ENCODE results near the gene MUL1.

MUL1 gene

GRCh38 chr1:20494609-20495311, 13.2 kb downstream of the MUL1 start:
- H3K4me3 ChIP-seq (ENCODE audit: low read depth, low read length), result peak overlapping the region; percentile 7
- H3K27ac ChIP-seq (ENCODE audit: low read depth, low read length), result peak overlapping the region; percentile 90
- no peaks in the 10 kb centered on the region for H3K36me3 ChIP-seq (ENCODE audit: insufficient read depth, low read length)
- peaks cover 34% of the 10 kb centered on the region for H3K4me1 ChIP-seq (ENCODE audit: control insufficient read depth, insufficient read depth, low read length, unreplicated experiment)
- H2AFZ ChIP-seq (ENCODE audit: low read length, unreplicated experiment), result no peak overlapping the region
- no peaks in the 10 kb centered on the region for H3K27me3 ChIP-seq (ENCODE audit: insufficient read depth, low read length)
- no peaks in the 10 kb centered on the region for H3K79me2 ChIP-seq (ENCODE audit: control insufficient read depth, insufficient read depth, low read length, unreplicated experiment)

- H3K27me3 ChIP-seq (ENCODE audit: insufficient read depth, low read length), result no peaks in the 10 kb centered on the region
- peak overlapping the region; percentile 14 for H2AFZ ChIP-seq (ENCODE audit: low read length, unreplicated experiment)
- H3K79me2 ChIP-seq (ENCODE audit: control insufficient read depth, insufficient read depth, low read length, unreplicated experiment), result no peaks in the 10 kb centered on the region
- peak overlapping the region; percentile 90 for H3K27ac ChIP-seq (ENCODE audit: low read depth, low read length)
- H3K36me3 ChIP-seq (ENCODE audit: insufficient read depth, low read length), result no peaks in the 10 kb centered on the region
- H3K4me3 ChIP-seq (ENCODE audit: low read depth, low read length), result peak overlapping the region; percentile 7
- H3K4me1 ChIP-seq (ENCODE audit: control insufficient read depth, insufficient read depth, low read length, unreplicated experiment), result peaks cover 34% of the 10 kb centered on the region
These were observed 13.9 kb downstream of the MUL1 start for GRCh38 chr1:20493839-20494608.

DNA sequence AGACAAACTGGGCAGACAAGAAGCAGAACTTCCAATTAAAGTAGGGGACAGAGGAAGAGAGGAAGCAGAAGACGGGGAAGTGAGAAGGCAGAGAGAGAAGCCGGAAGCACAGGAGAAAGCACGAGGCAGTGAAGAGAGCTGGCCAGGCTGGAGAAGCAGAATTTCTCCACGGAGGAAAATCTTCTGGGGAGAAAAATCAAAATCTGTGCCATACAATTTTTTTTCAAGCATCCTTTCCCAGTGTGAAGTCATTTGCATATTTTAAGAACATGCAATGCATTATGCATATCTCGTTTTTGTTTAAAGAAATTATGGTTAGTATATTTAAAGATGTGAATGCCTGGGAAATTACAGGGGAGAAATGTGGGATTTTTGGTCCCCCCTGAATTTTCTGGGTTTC, 14.6 kb downstream of the MUL1 start:
- Histone ChIP-seq H3K27me3 (ENCODE audit: insufficient read depth, low read length) (no peaks in the 10 kb centered on the region), H3K4me1 (ENCODE audit: control insufficient read depth, insufficient read depth, low read length, unreplicated experiment) (peaks cover 34% of the 10 kb centered on the region), H3K27ac (ENCODE audit: low read depth, low read length) (no peak overlapping the region), H3K4me3 (ENCODE audit: low read depth, low read length) (no peak overlapping the region), H3K79me2 (ENCODE audit: control insufficient read depth, insufficient read depth, low read length, unreplicated experiment) (no peaks in the 10 kb centered on the region), H2AFZ (ENCODE audit: low read length, unreplicated experiment) (no peak overlapping the region), H3K36me3 (ENCODE audit: insufficient read depth, low read length) (no peaks in the 10 kb centered on the region)

DNA sequence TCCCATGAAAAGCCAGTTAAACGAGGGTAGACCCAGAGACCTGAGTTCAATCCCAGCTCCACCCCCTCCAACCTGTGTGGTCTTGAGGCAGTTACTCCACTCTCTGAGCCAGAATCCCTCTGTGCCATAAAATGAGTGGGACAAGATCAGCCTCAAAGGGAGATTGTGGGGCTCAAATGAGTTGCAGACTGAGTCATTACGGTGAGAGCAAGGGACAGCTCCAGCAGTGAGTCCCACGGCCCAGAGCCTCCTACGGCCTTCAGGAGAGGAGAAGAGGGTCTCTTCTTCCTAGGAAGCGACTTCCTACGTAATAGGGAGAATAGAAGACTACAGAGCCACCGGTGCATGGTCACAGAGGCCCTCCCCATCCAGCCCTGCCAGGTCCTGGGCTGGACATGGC, 15.2 kb downstream of the MUL1 start:
- Histone ChIP-seq H2AFZ (ENCODE audit: low read length, unreplicated experiment) (no peak overlapping the region), H3K79me2 (ENCODE audit: control insufficient read depth, insufficient read depth, low read length, unreplicated experiment) (no peaks in the 10 kb centered on the region), H3K4me1 (ENCODE audit: control insufficient read depth, insufficient read depth, low read length, unreplicated experiment) (peaks cover 34% of the 10 kb centered on the region), H3K27ac (ENCODE audit: low read depth, low read length) (no peak overlapping the region), H3K4me3 (ENCODE audit: low read depth, low read length) (no peak overlapping the region), H3K27me3 (ENCODE audit: insufficient read depth, low read length) (no peaks in the 10 kb centered on the region), H3K36me3 (ENCODE audit: insufficient read depth, low read length) (no peaks in the 10 kb centered on the region)

GRCh38 chr1:20491866-20492265, 16.1 kb downstream of the MUL1 start:
- Histone ChIP-seq H3K27ac (ENCODE audit: low read depth, low read length) (no peak overlapping the region), H3K27me3 (ENCODE audit: insufficient read depth, low read length) (no peaks in the 10 kb centered on the region), H3K36me3 (ENCODE audit: insufficient read depth, low read length) (no peaks in the 10 kb centered on the region), H3K79me2 (ENCODE audit: control insufficient read depth, insufficient read depth, low read length, unreplicated experiment) (no peaks in the 10 kb centered on the region), H3K4me1 (ENCODE audit: control insufficient read depth, insufficient read depth, low read length, unreplicated experiment) (peaks cover 34% of the 10 kb centered on the region), H2AFZ (ENCODE audit: low read length, unreplicated experiment) (no peak overlapping the region), H3K4me3 (ENCODE audit: low read depth, low read length) (no peak overlapping the region)

GRCh38 chr1:20491178-20491577, 16.8 kb downstream of the MUL1 start:
- Histone ChIP-seq H3K27ac (ENCODE audit: low read depth, low read length) (no peak overlapping the region), H3K4me1 (ENCODE audit: control insufficient read depth, insufficient read depth, low read length, unreplicated experiment) (peaks cover 27% of the 10 kb centered on the region)

DNA sequence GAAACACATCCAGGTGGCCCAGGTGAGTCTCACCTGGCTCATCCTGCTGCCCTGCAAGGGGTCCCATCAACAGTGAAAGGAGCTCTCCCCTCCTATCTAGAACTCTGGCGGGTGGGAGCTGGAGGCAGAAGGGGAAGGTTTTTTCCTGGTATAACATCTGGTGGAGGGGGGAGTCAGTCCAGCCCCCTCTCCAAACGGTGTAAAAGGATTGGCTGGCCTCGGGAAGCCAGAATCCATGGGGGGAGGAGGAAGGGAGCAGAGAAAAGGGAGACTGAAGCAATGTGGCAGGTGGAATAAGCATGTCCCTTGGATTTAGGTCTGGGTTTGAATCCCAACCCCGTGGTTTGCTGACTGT, 20.7 kb downstream of the MUL1 start:
- H3K27ac ChIP-seq (ENCODE audit: low read depth, low read length), result no peak overlapping the region
- no peaks in the 10 kb centered on the region for H3K36me3 ChIP-seq (ENCODE audit: insufficient read depth, low read length)
- H3K79me2 ChIP-seq (ENCODE audit: control insufficient read depth, insufficient read depth, low read length, unreplicated experiment), result peaks cover 34% of the 10 kb centered on the region
- H3K4me3 ChIP-seq (ENCODE audit: low read depth, low read length), result peak overlapping the region; percentile 88
- H3K4me1 ChIP-seq (ENCODE audit: control insufficient read depth, insufficient read depth, low read length, unreplicated experiment), result peaks cover 11% of the 10 kb centered on the region
- no peak overlapping the region for H2AFZ ChIP-seq (ENCODE audit: low read length, unreplicated experiment)
- no peaks in the 10 kb centered on the region for H3K27me3 ChIP-seq (ENCODE audit: insufficient read depth, low read length)

More at GRCh38 chr1:20491178-20491577, 16.8 kb downstream of the MUL1 start:
- Histone ChIP-seq H3K4me3 (ENCODE audit: low read depth, low read length) (no peak overlapping the region), H3K36me3 (ENCODE audit: insufficient read depth, low read length) (no peaks in the 10 kb centered on the region), H2AFZ (ENCODE audit: low read length, unreplicated experiment) (no peak overlapping the region), H3K79me2 (ENCODE audit: control insufficient read depth, insufficient read depth, low read length, unreplicated experiment) (no peaks in the 10 kb centered on the region), H3K27me3 (ENCODE audit: insufficient read depth, low read length) (no peaks in the 10 kb centered on the region)

DNA sequence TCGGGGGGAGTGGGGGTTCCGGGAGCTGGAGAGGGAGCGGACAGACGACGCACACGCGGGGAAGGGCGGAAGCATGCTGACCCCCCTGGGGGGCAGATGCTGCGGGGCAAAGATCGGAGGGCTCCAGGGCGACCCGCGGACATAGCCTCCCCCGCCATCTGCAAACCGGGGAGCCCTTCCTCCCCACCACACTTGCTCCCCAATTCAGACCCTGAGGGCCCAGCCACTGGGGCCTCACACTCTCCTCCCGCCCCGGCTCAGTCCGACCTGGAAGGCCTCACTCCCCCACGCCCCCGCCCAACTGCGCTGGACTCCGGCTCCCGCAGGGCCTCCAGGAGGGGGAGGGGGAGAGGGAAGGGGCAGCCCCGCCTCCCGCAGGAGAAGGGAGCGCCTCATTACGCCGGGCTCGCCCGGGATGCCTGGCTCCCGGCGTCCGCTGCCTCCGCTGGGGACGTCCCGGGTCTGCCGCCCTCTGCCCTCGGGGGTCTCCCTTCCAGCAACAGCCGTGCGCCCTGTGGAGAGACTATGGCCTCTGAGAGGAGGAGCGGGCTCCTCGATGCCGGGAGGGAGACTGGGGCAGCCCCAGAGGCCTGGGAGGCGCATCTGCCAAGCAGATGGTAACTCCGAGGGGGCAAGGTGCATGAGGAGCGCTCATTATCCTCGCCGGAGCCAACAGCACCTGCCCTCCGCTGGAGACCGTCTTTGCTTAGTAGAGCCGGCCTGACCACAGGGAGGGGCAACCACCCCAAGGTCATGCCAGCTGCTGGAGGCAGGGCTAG, 21.3 kb downstream of the MUL1 start:
- no peaks in the 10 kb centered on the region for H3K36me3 ChIP-seq (ENCODE audit: insufficient read depth, low read length)
- H3K4me3 ChIP-seq (ENCODE audit: low read depth, low read length), result peak overlapping the region; percentile 88
- no peaks in the 10 kb centered on the region for H3K27me3 ChIP-seq (ENCODE audit: insufficient read depth, low read length)
- H3K4me1 ChIP-seq (ENCODE audit: control insufficient read depth, insufficient read depth, low read length, unreplicated experiment), result peaks cover 13% of the 10 kb centered on the region
- peak overlapping the region; percentile 97 for H2AFZ ChIP-seq (ENCODE audit: low read length, unreplicated experiment)
- peak overlapping the region; percentile 72; the same call in 1 of the 2 replicates for H3K27ac ChIP-seq (ENCODE audit: low read depth, low read length)
- H3K79me2 ChIP-seq (ENCODE audit: control insufficient read depth, insufficient read depth, low read length, unreplicated experiment), result peaks cover 34% of the 10 kb centered on the region

GRCh38 chr1:20485527-20486456, 22.2 kb downstream of the MUL1 start, which contains the start of gene CAMK2N1:
TSS of gene CAMK2N1 (minus strand) at chr1:20486210. CDS start at chr1:20485379, 831 bp downstream.
- Histone ChIP-seq H3K27me3 (ENCODE audit: insufficient read depth, low read length) (no peaks in the 10 kb centered on the region), H3K79me2 (ENCODE audit: control insufficient read depth, insufficient read depth, low read length, unreplicated experiment) (peaks cover 39% of the 10 kb centered on the region), H3K4me3 (ENCODE audit: low read depth, low read length) (peak within 1 kb of the TSS; percentile 88), H3K36me3 (ENCODE audit: insufficient read depth, low read length) (no peaks in the 10 kb centered on the region), H2AFZ (ENCODE audit: low read length, unreplicated experiment) (peak within 1 kb of the TSS; percentile 97), H3K27ac (ENCODE audit: low read depth, low read length) (peak within 1 kb of the TSS; percentile 72), H3K4me1 (ENCODE audit: control insufficient read depth, insufficient read depth, low read length, unreplicated experiment) (peaks cover 20% of the 10 kb centered on the region)

All from ACC112 (cell line).